ENCODE measurements around the gene RFLNA. TPM values are rescaled to one million over a fixed set of nuclear protein-coding genes. Genes with fewer than 3 reads are reported as not detected.

The RFLNA gene
- total RNA-seq, 1 experiment from 2014 or later = not detected

- peaks cover 8% of the 10 kb centered on the region for H3K9me3 Mint-ChIP-seq (ENCODE audit: unreplicated experiment)
- H3K4me3 Mint-ChIP-seq (ENCODE audit: unreplicated experiment) = no peak overlapping the region
- peaks cover 17% of the 10 kb centered on the region for H3K27me3 Mint-ChIP-seq (ENCODE audit: insufficient read depth, unreplicated experiment)
- no peaks in the 10 kb centered on the region for H3K36me3 Mint-ChIP-seq (ENCODE audit: insufficient read depth, unreplicated experiment)
- H3K4me1 Mint-ChIP-seq (ENCODE audit: insufficient read depth, unreplicated experiment) = peaks cover 17% of the 10 kb centered on the region
- TF ChIP-seq CTCF (IDR thresholded peaks at IDR 0.05; ENCODE audit: unreplicated experiment) = no peak
- POLR2A ChIA-PET = no interaction called here
- no TSS peak for BruUV-seq (replicated peaks)
- intact Hi-C loops (cut with micrococcal nuclease) = no loop called here
- CTCF ChIA-PET = interaction anchor here (0.8 to 1.2 kb wide), 3 partner anchors 8 to 475 kb away, joined by 3 read pairs; no protein-coding TSS in a partner anchor
- no peak for DNase-seq (ENCODE audit: unreplicated experiment)
- no peak overlapping the region for H3K27ac Mint-ChIP-seq (ENCODE audit: low read depth, unreplicated experiment)
These were observed 5.0 kb upstream of the RFLNA start for GRCh38 chr12:124289634-124290600.

GRCh38 chr12:124292385-124292784, 2.5 kb upstream of the RFLNA start:
- H3K4me3 Mint-ChIP-seq (ENCODE audit: unreplicated experiment) = no peak overlapping the region
- no peak for DNase-seq (ENCODE audit: unreplicated experiment)
- no peaks in the 10 kb centered on the region for H3K9me3 Mint-ChIP-seq (ENCODE audit: unreplicated experiment)
- peaks cover 11% of the 10 kb centered on the region for H3K4me1 Mint-ChIP-seq (ENCODE audit: insufficient read depth, unreplicated experiment)
- BruUV-seq (replicated peaks) = no TSS peak
- no peak overlapping the region for H3K27ac Mint-ChIP-seq (ENCODE audit: low read depth, unreplicated experiment)
- ChIA-PET POLR2A (no interaction called here), CTCF (no interaction called here)
- H3K27me3 Mint-ChIP-seq (ENCODE audit: insufficient read depth, unreplicated experiment) = peaks cover 32% of the 10 kb centered on the region
- TF ChIP-seq CTCF (IDR thresholded peaks at IDR 0.05; ENCODE audit: unreplicated experiment) = no peak
- intact Hi-C loops (cut with micrococcal nuclease) = no loop called here
- H3K36me3 Mint-ChIP-seq (ENCODE audit: insufficient read depth, unreplicated experiment) = no peaks in the 10 kb centered on the region

- TF ChIP-seq CTCF (IDR thresholded peaks at IDR 0.05; ENCODE audit: unreplicated experiment) = no peak
- intact Hi-C loops (cut with micrococcal nuclease) = no loop called here
- Mint-ChIP-seq H3K9me3 (ENCODE audit: unreplicated experiment) (no peaks in the 10 kb centered on the region), H3K27ac (ENCODE audit: low read depth, unreplicated experiment) (no peak overlapping the region), H3K27me3 (ENCODE audit: insufficient read depth, unreplicated experiment) (peaks cover 42% of the 10 kb centered on the region), H3K4me3 (ENCODE audit: unreplicated experiment) (no peak overlapping the region), H3K4me1 (ENCODE audit: insufficient read depth, unreplicated experiment) (peaks cover 11% of the 10 kb centered on the region), H3K36me3 (ENCODE audit: insufficient read depth, unreplicated experiment) (no peaks in the 10 kb centered on the region)
- ChIA-PET CTCF (no interaction called here), POLR2A (no interaction called here)
- no TSS peak for BruUV-seq (replicated peaks)
- no peak for DNase-seq (ENCODE audit: unreplicated experiment)
These were observed 1.4 kb upstream of the RFLNA start for GRCh38 chr12:124293286-124294003.

- Mint-ChIP-seq H3K27ac (ENCODE audit: low read depth, unreplicated experiment) (no peak overlapping the region), H3K36me3 (ENCODE audit: insufficient read depth, unreplicated experiment) (no peaks in the 10 kb centered on the region), H3K9me3 (ENCODE audit: unreplicated experiment) (no peaks in the 10 kb centered on the region), H3K27me3 (ENCODE audit: insufficient read depth, unreplicated experiment) (peaks cover 62% of the 10 kb centered on the region), H3K4me1 (ENCODE audit: insufficient read depth, unreplicated experiment) (no peaks in the 10 kb centered on the region), H3K4me3 (ENCODE audit: unreplicated experiment) (no peak overlapping the region)
- DNase-seq (ENCODE audit: unreplicated experiment) = no peak
- TF ChIP-seq CTCF (IDR thresholded peaks at IDR 0.05; ENCODE audit: unreplicated experiment) = no peak
- CTCF ChIA-PET = no interaction called here
- intact Hi-C loops (cut with micrococcal nuclease) = no loop called here
- BruUV-seq (replicated peaks) = no TSS peak
- POLR2A ChIA-PET = no interaction called here
These were observed 652 bp downstream of the RFLNA start for GRCh38 chr12:124295431-124296058.

Measured in MCF 10A (cell line).